ENCODE data around the gene CRELD1.

CRELD1 gene

DNA sequence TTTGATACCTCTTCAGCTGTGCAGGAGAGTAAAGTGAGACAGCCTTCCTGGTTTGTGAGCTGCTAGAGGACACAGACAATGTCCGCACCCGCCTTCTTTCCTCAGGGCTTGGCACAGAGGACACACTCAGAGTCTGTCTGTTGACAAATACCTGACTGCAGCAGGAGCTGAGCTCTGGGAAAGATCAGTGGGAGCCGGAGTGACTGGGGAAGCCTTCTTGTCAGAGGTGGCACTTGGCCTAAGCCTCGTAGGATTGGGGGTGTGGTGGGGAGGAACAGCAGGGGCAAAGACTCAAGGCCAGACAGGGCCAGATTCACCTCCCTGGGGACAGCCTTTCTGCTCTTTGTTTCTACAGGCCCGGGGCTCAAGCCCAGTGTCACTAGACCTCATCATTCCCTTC, 20.0 kb upstream of the CRELD1 start:
- H3K36me3 ChIP-seq (replicated peaks in 1 of 2; ENCODE audit: control insufficient read depth in 2 of 2, insufficient read depth in 2 of 2, low read length in 2 of 2), result no peaks in the 10 kb centered on the region
- no peak overlapping the region for H2BK15ac ChIP-seq (ENCODE audit: low read length)
- no peaks in the 10 kb centered on the region for H3K79me1 ChIP-seq (ENCODE audit: low read depth, low read length)
- no peak overlapping the region for H2BK120ac ChIP-seq (ENCODE audit: low read depth, low read length)
- no peak overlapping the region for H4K91ac ChIP-seq (ENCODE audit: low read depth, low read length, poor library complexity)
- no CpG with 5 or more reads among the region's 5 CpGs for WGBS, 2 donors (ENCODE audit: extremely low coverage in 2 of 2, insufficient read length in 2 of 2, insufficient replicate concordance in 1 of 2)
- H3K9me3 ChIP-seq (replicated peaks in 1 of 2; ENCODE audit: control insufficient read depth in 2 of 2, insufficient read depth in 1 of 2, low read depth in 1 of 2, low read length in 2 of 2), result peaks cover 0 to 2% of the 10 kb centered on the region in 2 donors
- H3K14ac ChIP-seq (ENCODE audit: low read length), result no peak overlapping the region
- H3K4me2 ChIP-seq (ENCODE audit: insufficient read depth, low read length, poor library complexity, severe bottlenecking), result no peak overlapping the region
- no peak overlapping the region for H3K9ac ChIP-seq (ENCODE audit: low read depth, low read length, poor library complexity)
- no peak overlapping the region for H3K23ac ChIP-seq (ENCODE audit: low read depth, low read length, poor library complexity)
- no peak overlapping the region for H4K8ac ChIP-seq (ENCODE audit: low read depth, low read length)
- no peak overlapping the region for H2BK5ac ChIP-seq (ENCODE audit: low read length)
- no peak overlapping the region for H3K27ac ChIP-seq (replicated peaks; ENCODE audit: low read length)
- no peak overlapping the region for H2AFZ ChIP-seq (ENCODE audit: low read length)
- no peak overlapping the region for H3K4ac ChIP-seq (ENCODE audit: low read length)
- H3K18ac ChIP-seq (ENCODE audit: low read length), result no peak overlapping the region
- DNase-seq (ENCODE audit: low spot score), result no peak
- H2AK5ac ChIP-seq (ENCODE audit: low read depth, low read length), result no peak overlapping the region
- H3K4me1 ChIP-seq (ENCODE audit: control insufficient read depth in 2 of 2, insufficient read depth in 1 of 2, low read depth in 1 of 2, low read length in 2 of 2), result peaks cover 12 to 17% of the 10 kb centered on the region in 2 donors
- peaks cover 0 to 15% (median 4%) of the 10 kb centered on the region in 3 experiments for H3K27me3 ChIP-seq (ENCODE audit: control insufficient read depth in 3 of 3, insufficient read depth in 3 of 3, low read depth in 1 of 3, low read length in 3 of 3)
- no peak overlapping the region for H3K4me3 ChIP-seq (ENCODE audit: low read length in 2 of 2)
- no peak overlapping the region for H2BK12ac ChIP-seq (ENCODE audit: low read length)

GRCh38 chr3:9914011-9914410, 19.6 kb upstream of the CRELD1 start:
- no peak overlapping the region for H2BK12ac ChIP-seq (ENCODE audit: low read length)
- H2AK5ac ChIP-seq (ENCODE audit: low read depth, low read length), result peak overlapping the region; percentile 92
- H3K4me2 ChIP-seq (ENCODE audit: insufficient read depth, low read length, poor library complexity, severe bottlenecking), result no peak overlapping the region
- H3K9me3 ChIP-seq (replicated peaks in 1 of 2; ENCODE audit: control insufficient read depth in 2 of 2, insufficient read depth in 1 of 2, low read depth in 1 of 2, low read length in 2 of 2), result peaks cover 0 to 2% of the 10 kb centered on the region in 2 donors
- no CpG with 5 or more reads among the region's 1 CpG for WGBS, 2 donors (ENCODE audit: extremely low coverage in 2 of 2, insufficient read length in 2 of 2, insufficient replicate concordance in 1 of 2)
- H2AFZ ChIP-seq (ENCODE audit: low read length), result no peak overlapping the region
- no peak overlapping the region for H3K27ac ChIP-seq (replicated peaks; ENCODE audit: low read length)
- peaks cover 0 to 15% (median 4%) of the 10 kb centered on the region in 3 experiments for H3K27me3 ChIP-seq (ENCODE audit: control insufficient read depth in 3 of 3, insufficient read depth in 3 of 3, low read depth in 1 of 3, low read length in 3 of 3)
- no peak overlapping the region for H4K91ac ChIP-seq (ENCODE audit: low read depth, low read length, poor library complexity)
- no peak overlapping the region for H4K8ac ChIP-seq (ENCODE audit: low read depth, low read length)
- no peak overlapping the region for H2BK5ac ChIP-seq (ENCODE audit: low read length)
- H3K36me3 ChIP-seq (replicated peaks in 1 of 2; ENCODE audit: control insufficient read depth in 2 of 2, insufficient read depth in 2 of 2, low read length in 2 of 2), result no peaks in the 10 kb centered on the region
- peaks cover 12 to 17% of the 10 kb centered on the region in 2 donors for H3K4me1 ChIP-seq (ENCODE audit: control insufficient read depth in 2 of 2, insufficient read depth in 1 of 2, low read depth in 1 of 2, low read length in 2 of 2)
- no peak overlapping the region for H2BK15ac ChIP-seq (ENCODE audit: low read length)
- no peak for DNase-seq (ENCODE audit: low spot score)
- H3K18ac ChIP-seq (ENCODE audit: low read length), result no peak overlapping the region
- no peak overlapping the region for H3K4me3 ChIP-seq (ENCODE audit: low read length in 2 of 2)
- no peak overlapping the region for H3K14ac ChIP-seq (ENCODE audit: low read length)
- H3K23ac ChIP-seq (ENCODE audit: low read depth, low read length, poor library complexity), result no peak overlapping the region
- no peak overlapping the region for H2BK120ac ChIP-seq (ENCODE audit: low read depth, low read length)
- no peak overlapping the region for H3K4ac ChIP-seq (ENCODE audit: low read length)
- H3K79me1 ChIP-seq (ENCODE audit: low read depth, low read length), result no peaks in the 10 kb centered on the region
- H3K9ac ChIP-seq (ENCODE audit: low read depth, low read length, poor library complexity), result no peak overlapping the region

DNA sequence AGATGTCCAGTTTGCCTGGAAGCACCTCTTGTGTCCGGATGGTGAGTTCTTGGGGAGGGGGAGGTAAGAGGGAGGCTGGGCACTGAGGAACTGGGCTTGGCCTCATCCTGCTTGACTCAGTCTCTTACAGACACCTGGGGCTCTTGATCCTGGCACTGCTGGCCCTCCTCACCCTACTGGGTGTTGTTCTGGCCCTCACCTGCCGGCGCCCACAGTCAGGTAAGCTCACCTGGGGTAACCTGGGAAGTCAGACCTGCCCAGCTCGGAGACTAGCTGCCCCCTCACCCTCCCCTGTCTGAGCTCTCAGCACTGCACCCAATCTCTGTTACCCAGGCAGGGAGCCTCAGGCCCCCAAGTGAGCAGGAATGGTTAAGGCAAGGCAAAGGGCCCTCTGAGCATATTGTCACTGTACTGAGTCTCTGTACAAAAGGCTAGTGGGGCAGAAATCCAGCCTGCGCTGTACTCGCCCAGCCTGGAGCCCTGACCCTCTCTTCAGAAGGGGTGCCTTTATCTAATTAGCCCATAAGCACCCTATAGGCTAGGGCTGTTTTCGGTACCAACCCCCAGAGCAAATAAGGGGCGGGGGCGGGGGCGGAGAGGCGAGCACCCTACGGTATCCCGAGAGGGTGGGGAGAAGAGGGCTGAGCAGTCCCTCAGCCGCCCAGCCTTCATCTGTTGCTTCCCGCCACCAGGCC, 18.9 kb upstream of the CRELD1 start:
- Histone ChIP-seq H3K27me3 (ENCODE audit: control insufficient read depth in 3 of 3, insufficient read depth in 3 of 3, low read depth in 1 of 3, low read length in 3 of 3) (peaks cover 0 to 15% (median 0%) of the 10 kb centered on the region in 3 experiments), H2BK12ac (ENCODE audit: low read length) (peak overlapping the region; percentile 43), H4K91ac (ENCODE audit: low read depth, low read length, poor library complexity) (peak overlapping the region; percentile 86), H3K4me3 (ENCODE audit: low read length in 2 of 2) (peak overlapping the region; percentile 41 to 82), H3K18ac (ENCODE audit: low read length) (peak overlapping the region; percentile 99), H2AFZ (ENCODE audit: low read length) (peak overlapping the region; percentile 95), H3K27ac (replicated peaks; ENCODE audit: low read length) (no peak overlapping the region), H2BK120ac (ENCODE audit: low read depth, low read length) (peak overlapping the region; percentile 65), H2BK5ac (ENCODE audit: low read length) (peak overlapping the region; percentile 68), H2BK15ac (ENCODE audit: low read length) (peak overlapping the region; percentile 49), H3K4ac (ENCODE audit: low read length) (no peak overlapping the region), H3K9ac (ENCODE audit: low read depth, low read length, poor library complexity) (peak overlapping the region; percentile 87), H3K36me3 (replicated peaks in 1 of 2; ENCODE audit: control insufficient read depth in 2 of 2, insufficient read depth in 2 of 2, low read length in 2 of 2) (no peaks in the 10 kb centered on the region), H3K4me2 (ENCODE audit: insufficient read depth, low read length, poor library complexity, severe bottlenecking) (peak overlapping the region; percentile 95), H3K4me1 (ENCODE audit: control insufficient read depth in 2 of 2, insufficient read depth in 1 of 2, low read depth in 1 of 2, low read length in 2 of 2) (peaks cover 12 to 17% of the 10 kb centered on the region in 2 donors), H3K9me3 (replicated peaks in 1 of 2; ENCODE audit: control insufficient read depth in 2 of 2, insufficient read depth in 1 of 2, low read depth in 1 of 2, low read length in 2 of 2) (peaks cover 0 to 2% of the 10 kb centered on the region in 2 donors), H3K23ac (ENCODE audit: low read depth, low read length, poor library complexity) (peak overlapping the region; percentile 90), H4K8ac (ENCODE audit: low read depth, low read length) (peak overlapping the region; percentile 54), H3K79me1 (ENCODE audit: low read depth, low read length) (no peaks in the 10 kb centered on the region), H3K14ac (ENCODE audit: low read length) (no peak overlapping the region), H2AK5ac (ENCODE audit: low read depth, low read length) (peak overlapping the region; percentile 92)
- no peak for DNase-seq (ENCODE audit: low spot score)
- WGBS, 2 donors (ENCODE audit: extremely low coverage in 2 of 2, insufficient read length in 2 of 2, insufficient replicate concordance in 1 of 2), result no CpG with 5 or more reads among the region's 15 CpGs

- no peak overlapping the region for H4K8ac ChIP-seq (ENCODE audit: low read depth, low read length)
- H4K91ac ChIP-seq (ENCODE audit: low read depth, low read length, poor library complexity), result peak overlapping the region; percentile 86
- peaks cover 12 to 17% of the 10 kb centered on the region in 2 donors for H3K4me1 ChIP-seq (ENCODE audit: control insufficient read depth in 2 of 2, insufficient read depth in 1 of 2, low read depth in 1 of 2, low read length in 2 of 2)
- peak overlapping the region; percentile 82 for H2BK15ac ChIP-seq (ENCODE audit: low read length)
- H2BK12ac ChIP-seq (ENCODE audit: low read length), result peak overlapping the region; percentile 79
- no peaks in the 10 kb centered on the region for H3K79me1 ChIP-seq (ENCODE audit: low read depth, low read length)
- peak overlapping the region; percentile 99 for H3K18ac ChIP-seq (ENCODE audit: low read length)
- H3K4me3 ChIP-seq (ENCODE audit: low read length in 2 of 2), result peak overlapping the region; percentile 41 to 82
- no peak overlapping the region for H2AK5ac ChIP-seq (ENCODE audit: low read depth, low read length)
- no peak overlapping the region for H3K14ac ChIP-seq (ENCODE audit: low read length)
- peak overlapping the region; percentile 87 for H3K9ac ChIP-seq (ENCODE audit: low read depth, low read length, poor library complexity)
- no CpG with 5 or more reads among the region's 99 CpGs for WGBS, 2 donors (ENCODE audit: extremely low coverage in 2 of 2, insufficient read length in 2 of 2, insufficient replicate concordance in 1 of 2)
- H3K36me3 ChIP-seq (replicated peaks in 1 of 2; ENCODE audit: control insufficient read depth in 2 of 2, insufficient read depth in 2 of 2, low read length in 2 of 2), result no peaks in the 10 kb centered on the region
- no peak for DNase-seq (ENCODE audit: low spot score)
- peak overlapping the region; percentile 95 for H3K4me2 ChIP-seq (ENCODE audit: insufficient read depth, low read length, poor library complexity, severe bottlenecking)
- H2AFZ ChIP-seq (ENCODE audit: low read length), result peak overlapping the region; percentile 95
- no peak overlapping the region for H3K27ac ChIP-seq (replicated peaks; ENCODE audit: low read length)
- peak overlapping the region; percentile 9 for H2BK120ac ChIP-seq (ENCODE audit: low read depth, low read length)
- peak overlapping the region; percentile 68 for H2BK5ac ChIP-seq (ENCODE audit: low read length)
- H3K4ac ChIP-seq (ENCODE audit: low read length), result no peak overlapping the region
- H3K9me3 ChIP-seq (replicated peaks in 1 of 2; ENCODE audit: control insufficient read depth in 2 of 2, insufficient read depth in 1 of 2, low read depth in 1 of 2, low read length in 2 of 2), result peaks cover 0 to 2% of the 10 kb centered on the region in 2 donors
- H3K27me3 ChIP-seq (ENCODE audit: control insufficient read depth in 3 of 3, insufficient read depth in 3 of 3, low read depth in 1 of 3, low read length in 3 of 3), result peaks cover 0 to 15% (median 0%) of the 10 kb centered on the region in 3 experiments
- H3K23ac ChIP-seq (ENCODE audit: low read depth, low read length, poor library complexity), result peak overlapping the region; percentile 90
These were observed 18.1 kb upstream of the CRELD1 start for GRCh38 chr3:9915254-9916141.

Measured in neuronal stem cell (in vitro differentiated cells).